ENCODE measurements around the gene C9orf78.

Gene C9orf78

DNA sequence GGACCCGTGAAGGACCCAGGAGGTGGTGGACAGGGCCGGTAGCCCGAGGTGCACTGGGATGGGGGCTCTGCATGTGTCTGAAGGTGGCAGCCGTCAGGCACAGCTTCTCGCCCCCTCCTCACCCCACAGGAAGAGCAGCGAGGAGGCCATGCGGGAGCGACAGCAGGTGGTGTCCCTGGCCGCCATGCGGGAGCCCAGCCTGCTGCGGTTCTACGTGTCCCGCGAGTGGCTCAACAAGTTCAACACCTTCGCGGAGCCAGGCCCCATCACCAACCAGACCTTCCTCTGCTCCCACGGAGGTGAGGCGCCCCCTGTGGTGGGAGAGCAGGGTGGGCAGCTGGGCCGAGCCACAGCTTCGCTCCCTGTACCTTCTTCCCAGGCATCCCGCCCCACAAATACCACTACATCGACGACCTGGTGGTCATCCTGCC, 40.1 kb upstream of the C9orf78 start:
- no peak for DNase-seq (ENCODE audit: low read depth in 1 of 2, low spot score in 1 of 2)
- no peak overlapping the region for H3K4me3 ChIP-seq (replicated peaks; ENCODE audit: insufficient read depth, low read length)
- no peak overlapping the region for H3K27ac ChIP-seq (replicated peaks)
- no peaks in the 10 kb centered on the region for H3K27me3 ChIP-seq (ENCODE audit: insufficient read depth, poor library complexity, severe bottlenecking)
- TF ChIP-seq, protein P1, sequence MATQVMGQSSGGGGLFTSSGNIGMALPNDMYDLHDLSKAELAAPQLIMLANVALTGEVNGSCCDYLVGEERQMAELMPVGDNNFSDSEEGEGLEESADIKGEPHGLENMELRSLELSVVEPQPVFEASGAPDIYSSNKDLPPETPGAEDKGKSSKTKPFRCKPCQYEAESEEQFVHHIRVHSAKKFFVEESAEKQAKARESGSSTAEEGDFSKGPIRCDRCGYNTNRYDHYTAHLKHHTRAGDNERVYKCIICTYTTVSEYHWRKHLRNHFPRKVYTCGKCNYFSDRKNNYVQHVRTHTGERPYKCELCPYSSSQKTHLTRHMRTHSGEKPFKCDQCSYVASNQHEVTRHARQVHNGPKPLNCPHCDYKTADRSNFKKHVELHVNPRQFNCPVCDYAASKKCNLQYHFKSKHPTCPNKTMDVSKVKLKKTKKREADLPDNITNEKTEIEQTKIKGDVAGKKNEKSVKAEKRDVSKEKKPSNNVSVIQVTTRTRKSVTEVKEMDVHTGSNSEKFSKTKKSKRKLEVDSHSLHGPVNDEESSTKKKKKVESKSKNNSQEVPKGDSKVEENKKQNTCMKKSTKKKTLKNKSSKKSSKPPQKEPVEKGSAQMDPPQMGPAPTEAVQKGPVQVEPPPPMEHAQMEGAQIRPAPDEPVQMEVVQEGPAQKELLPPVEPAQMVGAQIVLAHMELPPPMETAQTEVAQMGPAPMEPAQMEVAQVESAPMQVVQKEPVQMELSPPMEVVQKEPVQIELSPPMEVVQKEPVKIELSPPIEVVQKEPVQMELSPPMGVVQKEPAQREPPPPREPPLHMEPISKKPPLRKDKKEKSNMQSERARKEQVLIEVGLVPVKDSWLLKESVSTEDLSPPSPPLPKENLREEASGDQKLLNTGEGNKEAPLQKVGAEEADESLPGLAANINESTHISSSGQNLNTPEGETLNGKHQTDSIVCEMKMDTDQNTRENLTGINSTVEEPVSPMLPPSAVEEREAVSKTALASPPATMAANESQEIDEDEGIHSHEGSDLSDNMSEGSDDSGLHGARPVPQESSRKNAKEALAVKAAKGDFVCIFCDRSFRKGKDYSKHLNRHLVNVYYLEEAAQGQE (IDR thresholded peaks at IDR 0.05; ENCODE audit: insufficient replicate concordance, low read depth), result no peak
- TF ChIP-seq SPI1 (IDR thresholded peaks at IDR 0.05; ENCODE audit: borderline replicate concordance, low read depth), result no peak
- TF ChIP-seq, protein P2, sequence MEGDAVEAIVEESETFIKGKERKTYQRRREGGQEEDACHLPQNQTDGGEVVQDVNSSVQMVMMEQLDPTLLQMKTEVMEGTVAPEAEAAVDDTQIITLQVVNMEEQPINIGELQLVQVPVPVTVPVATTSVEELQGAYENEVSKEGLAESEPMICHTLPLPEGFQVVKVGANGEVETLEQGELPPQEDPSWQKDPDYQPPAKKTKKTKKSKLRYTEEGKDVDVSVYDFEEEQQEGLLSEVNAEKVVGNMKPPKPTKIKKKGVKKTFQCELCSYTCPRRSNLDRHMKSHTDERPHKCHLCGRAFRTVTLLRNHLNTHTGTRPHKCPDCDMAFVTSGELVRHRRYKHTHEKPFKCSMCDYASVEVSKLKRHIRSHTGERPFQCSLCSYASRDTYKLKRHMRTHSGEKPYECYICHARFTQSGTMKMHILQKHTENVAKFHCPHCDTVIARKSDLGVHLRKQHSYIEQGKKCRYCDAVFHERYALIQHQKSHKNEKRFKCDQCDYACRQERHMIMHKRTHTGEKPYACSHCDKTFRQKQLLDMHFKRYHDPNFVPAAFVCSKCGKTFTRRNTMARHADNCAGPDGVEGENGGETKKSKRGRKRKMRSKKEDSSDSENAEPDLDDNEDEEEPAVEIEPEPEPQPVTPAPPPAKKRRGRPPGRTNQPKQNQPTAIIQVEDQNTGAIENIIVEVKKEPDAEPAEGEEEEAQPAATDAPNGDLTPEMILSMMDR (IDR thresholded peaks at IDR 0.05; ENCODE audit: insufficient read depth, low read length), result no peak
- TF ChIP-seq POLR2AphosphoS5 (IDR thresholded peaks at IDR 0.05; ENCODE audit: low read depth), result no peak
- no peak for TF ChIP-seq GABPA (IDR thresholded peaks at IDR 0.05; ENCODE audit: low read depth)

DNA sequence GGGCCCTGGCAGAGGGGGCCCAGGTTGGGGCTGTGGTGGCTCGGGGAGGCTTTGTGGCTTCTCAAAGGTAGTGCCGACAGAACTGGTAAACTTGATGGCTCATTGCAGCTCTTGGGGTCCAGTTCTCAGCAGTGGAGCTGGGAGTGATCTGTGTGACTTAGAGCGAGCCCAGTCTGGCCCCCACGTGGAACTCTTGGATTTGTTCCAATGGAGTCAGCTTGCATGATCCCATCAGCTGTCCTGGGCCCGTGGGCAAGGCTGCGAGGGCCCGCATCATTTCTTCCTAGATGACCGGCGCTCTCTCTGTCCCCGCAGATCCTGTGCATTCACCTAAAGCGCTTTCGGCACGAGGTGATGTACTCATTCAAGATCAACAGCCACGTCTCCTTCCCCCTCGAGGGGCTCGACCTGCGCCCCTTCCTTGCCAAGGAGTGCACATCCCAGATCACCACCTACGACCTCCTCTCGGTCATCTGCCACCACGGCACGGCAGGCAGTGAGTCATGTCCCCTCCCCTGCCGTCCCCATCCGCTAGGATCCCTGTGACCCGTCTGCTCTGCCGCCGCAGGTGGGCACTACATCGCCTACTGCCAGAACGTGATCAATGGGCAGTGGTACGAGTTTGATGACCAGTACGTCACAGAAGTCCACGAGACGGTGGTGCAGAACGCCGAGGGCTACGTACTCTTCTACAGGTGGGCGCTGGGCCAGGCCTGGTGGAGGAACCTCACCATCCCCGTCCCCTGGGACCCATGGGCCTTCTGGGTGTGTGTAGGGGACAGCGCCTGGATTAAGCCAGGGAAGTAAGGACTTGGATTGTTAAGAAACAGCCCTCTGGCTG, 39.4 kb upstream of the C9orf78 start:
- Histone ChIP-seq H3K27me3 (ENCODE audit: insufficient read depth, poor library complexity, severe bottlenecking) (no peaks in the 10 kb centered on the region), H3K4me3 (replicated peaks; ENCODE audit: insufficient read depth, low read length) (no peak overlapping the region), H3K27ac (replicated peaks) (no peak overlapping the region)
- no peak for DNase-seq (ENCODE audit: low read depth in 1 of 2, low spot score in 1 of 2)
- TF ChIP-seq GABPA (IDR thresholded peaks at IDR 0.05; ENCODE audit: low read depth), result no peak
- no peak for TF ChIP-seq SPI1 (IDR thresholded peaks at IDR 0.05; ENCODE audit: borderline replicate concordance, low read depth)
- TF ChIP-seq, protein P2 (IDR thresholded peaks at IDR 0.05; ENCODE audit: insufficient read depth, low read length), result no peak
- no peak for TF ChIP-seq POLR2AphosphoS5 (IDR thresholded peaks at IDR 0.05; ENCODE audit: low read depth)
- TF ChIP-seq, protein P1 (IDR thresholded peaks at IDR 0.05; ENCODE audit: insufficient replicate concordance, low read depth), result no peak

DNA sequence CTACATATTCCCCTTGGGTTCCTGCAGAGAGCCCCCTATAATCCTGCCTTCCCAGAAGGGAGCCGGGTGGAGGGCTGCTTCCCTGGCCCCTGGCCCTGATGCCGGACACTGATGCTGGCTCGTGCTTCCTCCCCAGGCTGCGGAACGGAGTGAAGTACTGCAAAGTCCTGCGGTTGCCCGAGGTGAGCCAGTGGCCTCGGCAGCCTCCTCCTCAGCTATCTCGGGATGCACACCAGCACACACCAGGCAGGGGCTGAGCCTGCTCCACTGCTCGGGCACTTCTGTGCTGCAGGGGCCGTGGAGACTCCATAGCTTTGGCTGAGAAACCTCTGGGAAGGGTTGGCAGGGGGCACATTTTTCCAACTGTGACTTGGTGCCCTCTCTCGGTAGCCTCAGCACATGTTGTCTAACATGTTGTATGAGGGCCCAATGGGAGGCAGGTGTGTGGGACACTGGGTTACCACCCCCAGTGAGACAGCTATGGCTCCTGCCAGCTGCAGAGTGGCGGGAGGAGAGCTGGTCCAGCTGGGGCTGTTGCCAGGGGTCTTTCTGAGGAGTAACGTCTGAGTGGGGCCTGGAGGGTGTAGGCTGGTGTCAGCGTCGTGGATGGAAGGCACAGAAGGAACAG, 38.6 kb upstream of the C9orf78 start:
- H3K4me3 ChIP-seq (replicated peaks; ENCODE audit: insufficient read depth, low read length), result no peak overlapping the region
- no peak for DNase-seq (ENCODE audit: low read depth in 1 of 2, low spot score in 1 of 2)
- no peak overlapping the region for H3K27ac ChIP-seq (replicated peaks)
- H3K27me3 ChIP-seq (ENCODE audit: insufficient read depth, poor library complexity, severe bottlenecking), result no peaks in the 10 kb centered on the region
- TF ChIP-seq, protein P1 (IDR thresholded peaks at IDR 0.05; ENCODE audit: insufficient replicate concordance, low read depth), result no peak
- TF ChIP-seq GABPA (IDR thresholded peaks at IDR 0.05; ENCODE audit: low read depth) (no peak), SPI1 (IDR thresholded peaks at IDR 0.05; ENCODE audit: borderline replicate concordance, low read depth) (no peak), POLR2AphosphoS5 (IDR thresholded peaks at IDR 0.05; ENCODE audit: low read depth) (no peak)
- TF ChIP-seq, protein P2 (IDR thresholded peaks at IDR 0.05; ENCODE audit: insufficient read depth, low read length), result no peak
